K562 (cell line): ENCODE measurements around the gene FBXO10. TPM values are rescaled to one million over a fixed set of nuclear protein-coding genes. Genes with fewer than 3 reads are reported as not detected.

Source experiments
- ATAC-seq: fragments of 200-7000 bp; cut with Tn5 transposase; 3 replicates; pipeline ENCODE4 v1.9.1; 2020; ENCODE audit warnings: moderate library complexity
- BruUV-seq: library from RNA; stranded (reverse); fragments of 400-500 nt; replicated peaks from 2 replicates; lab custom pipeline; 2021; lab: Mats Ljungman, UMichigan
- CTCF ChIA-PET: fragments of 300-600 bp; formaldehyde crosslinking; extraction: SDS; loops from one replicate; lab custom pipeline; 2021; ENCODE audit warnings: low intra/inter-chr PET ratio; lab: Yijun Ruan, JAX
- POLR2A ChIA-PET: fragments of 300-600, 350-650 bp; sonication (Branson Sonifier 250); formaldehyde crosslinking; extraction: SDS; loops from one replicate; lab custom pipeline; 2021; ENCODE audit warnings: antibody characterized with exemption, inconsistent platforms; lab: Yijun Ruan, JAX
- DNase-seq, 4 experiments: peaks; one replicate each; pipeline versions ENCODE4 v3.0.0 to v3.0.0-alpha.2; 2011 to 2018; ENCODE audit warnings: low spot score in 3 of 4, mixed read lengths in 3 of 4; ENCODE audit errors: extremely low read depth in 1 of 4
- FAIRE-seq: peaks from 2 replicates; lab custom pipeline; 2011; peaks lifted over from hg19 to GRCh38; lab: Jason Lieb, UNC
- H2AFZ ChIP-seq: 2 replicates; pipeline ENCODE4 v1.6.0; 2011; ENCODE audit warnings: low read depth, low read length, control low read depth, inconsistent platforms
- H3K27ac ChIP-seq: fragments of 200-600 bp; 3 replicates; pipeline ENCODE4 v1.8.0; 2011; ENCODE audit warnings: low read depth, mild to moderate bottlenecking, control low read depth, inconsistent platforms, low read length, moderate library complexity, mixed read lengths; ENCODE audit errors: extremely low read depth
- H3K27me3 ChIP-seq, 2 experiments: fragments of 300-600 bp in 1 of 2; 2 replicates in 1 of 2; 3 replicates in 1 of 2; pipeline versions ENCODE4 v1.6.0 to v1.8.0; 2011; ENCODE audit warnings: inconsistent platforms in 2 of 2, low read length in 2 of 2, mild to moderate bottlenecking in 1 of 2, mixed read lengths in 1 of 2, moderate library complexity in 1 of 2; ENCODE audit not compliant: control insufficient read depth in 2 of 2, insufficient read depth in 2 of 2
- H3K36me3 ChIP-seq: fragments of 300-600 bp; 3 replicates; pipeline ENCODE4 v1.8.0; 2011; ENCODE audit warnings: mild to moderate bottlenecking, low read length, inconsistent platforms; ENCODE audit not compliant: control insufficient read depth, insufficient read depth
- H3K4me1 ChIP-seq, 2 experiments: fragments of 200-600 bp in 1 of 2; replicated peaks in 1 of 2; 2 replicates in 1 of 2; 3 replicates in 1 of 2; pipeline versions ENCODE4 v1.5.1 to v1.8.0; 2011; ENCODE audit warnings: inconsistent platforms in 2 of 2, low read length in 2 of 2, mild to moderate bottlenecking in 1 of 2, mixed read lengths in 1 of 2, moderate library complexity in 1 of 2; ENCODE audit not compliant: control insufficient read depth in 2 of 2, insufficient read depth in 2 of 2
- H3K4me2 ChIP-seq: 2 replicates; pipeline ENCODE4 v1.6.1; 2011; ENCODE audit warnings: low read length, control low read depth, inconsistent platforms, mixed read lengths; ENCODE audit not compliant: insufficient read depth
- H3K4me3 ChIP-seq: fragments of 200-600 bp; sonication (generic), shearing (Covaris generic); 2 replicates; pipeline ENCODE4 v1.5.1; 2016; ENCODE audit warnings: control low read depth, inconsistent platforms
- H3K79me2 ChIP-seq: fragments of 200-600 bp; 3 replicates; pipeline ENCODE4 v1.8.0; 2011; ENCODE audit warnings: low read length, inconsistent platforms; ENCODE audit not compliant: control insufficient read depth, insufficient read depth
- H3K9ac ChIP-seq, 2 experiments: 2 replicates each; pipeline versions ENCODE4 v1.6.0 to v1.6.1; 2011; ENCODE audit warnings: low read depth in 2 of 2, low read length in 2 of 2, control low read depth in 1 of 2, inconsistent platforms in 1 of 2, mild to moderate bottlenecking in 1 of 2, mixed read lengths in 1 of 2; ENCODE audit not compliant: insufficient read depth in 1 of 2
- H3K9me1 ChIP-seq: one replicate; pipeline ENCODE4 v1.6.0; 2011; ENCODE audit warnings: inconsistent platforms, mild to moderate bottlenecking, low read length, moderate library complexity; ENCODE audit not compliant: control insufficient read depth, insufficient read depth
- H3K9me3 ChIP-seq: replicated peaks from 2 replicates; pipeline ENCODE4 v1.5.1; 2011; ENCODE audit warnings: low read depth, low read length, inconsistent platforms; ENCODE audit not compliant: control insufficient read depth, insufficient read depth
- H4K20me1 ChIP-seq: replicated peaks from 2 replicates; pipeline ENCODE4 v1.6.1; 2011; ENCODE audit warnings: low read length, inconsistent platforms, mixed read lengths; ENCODE audit not compliant: control insufficient read depth, insufficient read depth
- CREM ChIP-seq: IDR thresholded peaks from 2 replicates; pipeline ENCODE4 v1.6.1; 2014; ENCODE audit warnings: antibody characterized with exemption, low read depth
- GMEB1 ChIP-seq: fragments of 250-450 bp; sonication (Bioruptor Pico); IDR thresholded peaks from 2 replicates; pipeline ENCODE4 v1.4.0; 2020; ENCODE audit warnings: mild to moderate bottlenecking
- HEY1 ChIP-seq: fragments of 250-450 bp; sonication (Bioruptor Pico); IDR thresholded peaks from 2 replicates; pipeline ENCODE4 v1.5.0; 2020; ENCODE audit warnings: mild to moderate bottlenecking, moderate library complexity, borderline replicate concordance
- ILF3 ChIP-seq: fragments of 450-650 bp; IDR thresholded peaks from 2 replicates; pipeline ENCODE4 v1.6.1; 2018; ENCODE audit warnings: antibody characterized with exemption, mild to moderate bottlenecking, moderate library complexity, borderline replicate concordance
- MCM5 ChIP-seq: fragments of 450-650 bp; IDR thresholded peaks from 2 replicates; pipeline ENCODE4 v1.6.1; 2016; ENCODE audit warnings: low read depth
- NCOA4 ChIP-seq: fragments of 450-650 bp; IDR thresholded peaks from 2 replicates; pipeline ENCODE4 v1.6.1; 2018; ENCODE audit warnings: mild to moderate bottlenecking; ENCODE audit not compliant: partially characterized antibody
- PHF21A ChIP-seq: fragments of 450-650 bp; IDR thresholded peaks from 2 replicates; pipeline ENCODE4 v1.6.1; 2017; ENCODE audit warnings: low read depth, borderline replicate concordance
- POLR3A ChIP-seq: IDR thresholded peaks from 2 replicates; pipeline ENCODE4 v1.6.1; 2011; ENCODE audit warnings: borderline replicate concordance, mild to moderate bottlenecking, moderate library complexity; ENCODE audit not compliant: insufficient read length, insufficient read depth; ENCODE audit errors: extremely low read depth
- PRMT5 ChIP-seq: sonication (generic); formaldehyde crosslinking; IDR thresholded peaks from 2 replicates; pipeline ENCODE4 v1.5.0; 2020; ENCODE audit warnings: missing genetic modification reagents
- SIRT6 ChIP-seq: IDR thresholded peaks from one replicate; pipeline ENCODE4 v1.6.1; 2012; ENCODE audit warnings: low read depth, mild to moderate bottlenecking, control low read depth, inconsistent platforms, low read length, moderate library complexity
- ZNF347 ChIP-seq: fragments of 450-650 bp; formaldehyde crosslinking; IDR thresholded peaks from 2 replicates; pipeline ENCODE4 v1.4.0; 2020; ENCODE audit warnings: low read depth, mild to moderate bottlenecking, moderate library complexity
- WGBS: fragments of 100-300 bp; shearing (Covaris generic); methylation state at CpG from one replicate; pipeline ENCODE4 v1.1.6; 2016; ENCODE audit warnings: low coverage, mixed read lengths; ENCODE audit not compliant: insufficient coverage; ENCODE audit errors: missing lambda C conversion rate; 5-methylcytosine and 5-hydroxymethylcytosine counted together
- in situ Hi-C: fragments of 300-500 bp; cut with MboI; formaldehyde crosslinking; loops from 4 replicates; pipeline ENCODE4 v1.15.0; 2018; ENCODE audit warnings: inconsistent platforms, mixed read lengths
- intact Hi-C: fragments of 100-400 bp; cut with micrococcal nuclease; formaldehyde crosslinking; loops from 2 replicates; pipeline ENCODE4 v1.14.2; 2022
- polyA plus RNA-seq, 8 experiments: library from polyadenylated mRNA; depleted of rRNA in 4 of 8; stranded (reverse) in 5 of 8; unstranded in 3 of 8; fragments of >200 nt; fragmentation: Nextera tagmentation in 2 of 8; fragmentation: Illumina TruSeq in 1 of 8; extraction: Ambion mirVana in 2 of 8; extraction: Trizol in 1 of 8; gene quantifications; 2 replicates each; pipeline versions ENCODE4 v1.2.1 to v1.2.3, GENCODE V29; 2011 to 2014; ENCODE audit warnings: inconsistent platforms in 1 of 8, missing spikeins in 1 of 8
- total RNA-seq, 7 experiments: library from RNA; depleted of rRNA in 6 of 7; stranded (reverse); fragments of >200 nt in 6 of 7; fragmentation: Illumina TruSeq in 2 of 7; extraction: Trizol in 2 of 7; gene quantifications; 2 replicates each; pipeline versions ENCODE4 v1.2.1 to v1.2.3, GENCODE V29; 2011 to 2021; ENCODE audit warnings: low replicate concordance in 1 of 7
- TF ChIP-seq, protein P1 (sequence below), 2 experiments: fragments of 450-650 bp in 1 of 2; sonication (generic) in 1 of 2; formaldehyde crosslinking in 1 of 2; IDR thresholded peaks; 2 replicates each; pipeline versions ENCODE4 v1.7.1 to v1.9.0; 2016 to 2022; ENCODE audit warnings: inconsistent platforms in 1 of 2, mild to moderate bottlenecking in 1 of 2, missing genetic modification reagents in 1 of 2

The FBXO10 gene
- total and polyA plus RNA-seq, 9 of the 15 experiments (the other 6 are each of a cell fraction or from before 2014, with no cell fraction given) = 0.84 to 9.9 (median 6.0) TPM

- Histone ChIP-seq H3K9me3 (no peaks in the 10 kb centered on the region), H3K9me1 (no peaks in the 10 kb centered on the region), H3K9ac (no peak overlapping the region), H4K20me1 (no peaks in the 10 kb centered on the region), H3K4me3 (no peak overlapping the region), H3K4me1 (no peaks in the 10 kb centered on the region), H2AFZ (no peak overlapping the region), H3K27ac (no peak overlapping the region), H3K36me3 (no peaks in the 10 kb centered on the region), H3K4me2 (no peak overlapping the region), H3K27me3 (peaks cover 38 to 43% of the 10 kb centered on the region in 2 experiments), H3K79me2 (no peaks in the 10 kb centered on the region)
- CTCF ChIA-PET = no interaction called here
- ATAC-seq (no peak), DNase-seq (no peak), FAIRE-seq (no peak)
- WGBS = 2% methylated on average over 6 of the region's 6 CpGs
- in situ Hi-C loops = no loop called here
- POLR2A ChIA-PET = interaction anchor here (0.9 kb wide), 1 partner anchor 11 kb away, joined by 3 read pairs; no protein-coding TSS in a partner anchor
- BruUV-seq = no TSS peak
- intact Hi-C loops = no loop called here
- TF ChIP-seq ILF3 (no peak), GMEB1 (CRISPR knock-in tag) (no peak), HEY1 (CRISPR knock-in tag) (no peak), MCM5 (no peak), PRMT5 (no peak), CREM (no peak), ZNF347 (CRISPR knock-in tag) (no peak), SIRT6 (no peak), PHF21A (no peak), POLR3A (no peak), NCOA4 (no peak)
- TF ChIP-seq, protein P1, sequence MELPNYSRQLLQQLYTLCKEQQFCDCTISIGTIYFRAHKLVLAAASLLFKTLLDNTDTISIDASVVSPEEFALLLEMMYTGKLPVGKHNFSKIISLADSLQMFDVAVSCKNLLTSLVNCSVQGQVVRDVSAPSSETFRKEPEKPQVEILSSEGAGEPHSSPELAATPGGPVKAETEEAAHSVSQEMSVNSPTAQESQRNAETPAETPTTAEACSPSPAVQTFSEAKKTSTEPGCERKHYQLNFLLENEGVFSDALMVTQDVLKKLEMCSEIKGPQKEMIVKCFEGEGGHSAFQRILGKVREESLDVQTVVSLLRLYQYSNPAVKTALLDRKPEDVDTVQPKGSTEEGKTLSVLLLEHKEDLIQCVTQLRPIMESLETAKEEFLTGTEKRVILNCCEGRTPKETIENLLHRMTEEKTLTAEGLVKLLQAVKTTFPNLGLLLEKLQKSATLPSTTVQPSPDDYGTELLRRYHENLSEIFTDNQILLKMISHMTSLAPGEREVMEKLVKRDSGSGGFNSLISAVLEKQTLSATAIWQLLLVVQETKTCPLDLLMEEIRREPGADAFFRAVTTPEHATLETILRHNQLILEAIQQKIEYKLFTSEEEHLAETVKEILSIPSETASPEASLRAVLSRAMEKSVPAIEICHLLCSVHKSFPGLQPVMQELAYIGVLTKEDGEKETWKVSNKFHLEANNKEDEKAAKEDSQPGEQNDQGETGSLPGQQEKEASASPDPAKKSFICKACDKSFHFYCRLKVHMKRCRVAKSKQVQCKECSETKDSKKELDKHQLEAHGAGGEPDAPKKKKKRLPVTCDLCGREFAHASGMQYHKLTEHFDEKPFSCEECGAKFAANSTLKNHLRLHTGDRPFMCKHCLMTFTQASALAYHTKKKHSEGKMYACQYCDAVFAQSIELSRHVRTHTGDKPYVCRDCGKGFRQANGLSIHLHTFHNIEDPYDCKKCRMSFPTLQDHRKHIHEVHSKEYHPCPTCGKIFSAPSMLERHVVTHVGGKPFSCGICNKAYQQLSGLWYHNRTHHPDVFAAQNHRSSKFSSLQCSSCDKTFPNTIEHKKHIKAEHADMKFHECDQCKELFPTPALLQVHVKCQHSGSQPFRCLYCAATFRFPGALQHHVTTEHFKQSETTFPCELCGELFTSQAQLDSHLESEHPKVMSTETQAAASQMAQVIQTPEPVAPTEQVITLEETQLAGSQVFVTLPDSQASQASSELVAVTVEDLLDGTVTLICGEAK (IDR thresholded peaks at IDR 0.05) = no peak
- TF ChIP-seq, protein P1 (CRISPR knock-in tag; IDR thresholded peaks at IDR 0.05) = no peak
Observed at GRCh38 chr9:37609735-37610397, 33.7 kb upstream of the FBXO10 start.
